ELF-1 (cell line): ENCODE results near the gene LRTM2.

Source experiments
- DNase-seq: peaks from one replicate; pipeline ENCODE4 v3.0.0-alpha.2; 2016; ENCODE audit warnings: low read depth, low spot score

The LRTM2 gene

DNA sequence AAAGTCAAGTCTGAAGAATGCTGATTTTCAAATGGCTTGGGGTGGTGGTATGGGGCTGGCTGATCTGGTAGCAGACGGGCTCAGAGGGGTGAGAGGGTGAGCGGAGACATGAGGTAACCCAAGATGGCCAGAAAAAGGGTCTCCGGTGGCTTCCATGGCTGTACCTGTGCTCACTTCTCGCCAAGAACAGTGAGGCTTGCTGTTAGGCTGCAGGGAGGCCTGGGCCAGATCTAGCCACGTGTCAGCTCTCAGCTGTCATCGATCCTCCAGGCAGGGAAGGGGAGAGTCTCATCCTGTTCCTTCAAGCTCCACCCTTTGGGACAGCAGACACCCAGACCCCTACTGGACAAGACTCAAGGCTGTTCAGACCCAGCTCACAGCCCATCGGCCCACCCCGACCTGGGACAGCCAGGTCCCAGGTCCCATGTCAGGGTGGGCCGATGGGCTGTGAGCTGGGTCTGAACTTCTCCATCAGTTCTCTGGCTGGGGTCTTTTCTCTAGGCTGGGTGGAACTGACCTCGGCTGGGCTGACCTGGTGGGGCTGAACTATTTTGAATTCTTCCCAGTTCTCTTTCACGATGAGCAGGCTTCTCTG is 9.0 kb downstream of the LRTM2 start:
- DNase-seq: no peak

DNA sequence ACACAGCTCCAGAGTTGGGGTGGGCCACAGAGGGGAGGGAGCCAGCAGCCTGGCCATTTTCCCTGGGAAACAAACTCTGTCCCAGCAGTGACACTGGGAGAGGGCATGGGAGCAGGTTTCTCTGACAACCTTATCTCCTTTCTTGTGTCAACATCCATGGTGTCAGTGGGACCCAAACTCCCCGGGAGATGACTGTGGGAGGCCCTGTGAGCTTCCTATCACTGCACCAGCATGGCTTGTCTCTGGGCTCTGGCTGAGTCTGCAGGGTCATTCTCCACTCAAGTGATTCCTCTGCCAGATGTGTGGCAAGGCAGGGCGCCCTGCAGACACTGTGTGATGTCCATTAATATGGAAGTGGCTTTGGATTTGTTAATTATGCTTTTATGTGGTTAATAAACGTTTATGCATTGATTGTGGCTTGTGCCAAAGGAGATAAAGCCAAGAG is 10.1 kb downstream of the LRTM2 start:
- DNase-seq: no peak

DNA sequence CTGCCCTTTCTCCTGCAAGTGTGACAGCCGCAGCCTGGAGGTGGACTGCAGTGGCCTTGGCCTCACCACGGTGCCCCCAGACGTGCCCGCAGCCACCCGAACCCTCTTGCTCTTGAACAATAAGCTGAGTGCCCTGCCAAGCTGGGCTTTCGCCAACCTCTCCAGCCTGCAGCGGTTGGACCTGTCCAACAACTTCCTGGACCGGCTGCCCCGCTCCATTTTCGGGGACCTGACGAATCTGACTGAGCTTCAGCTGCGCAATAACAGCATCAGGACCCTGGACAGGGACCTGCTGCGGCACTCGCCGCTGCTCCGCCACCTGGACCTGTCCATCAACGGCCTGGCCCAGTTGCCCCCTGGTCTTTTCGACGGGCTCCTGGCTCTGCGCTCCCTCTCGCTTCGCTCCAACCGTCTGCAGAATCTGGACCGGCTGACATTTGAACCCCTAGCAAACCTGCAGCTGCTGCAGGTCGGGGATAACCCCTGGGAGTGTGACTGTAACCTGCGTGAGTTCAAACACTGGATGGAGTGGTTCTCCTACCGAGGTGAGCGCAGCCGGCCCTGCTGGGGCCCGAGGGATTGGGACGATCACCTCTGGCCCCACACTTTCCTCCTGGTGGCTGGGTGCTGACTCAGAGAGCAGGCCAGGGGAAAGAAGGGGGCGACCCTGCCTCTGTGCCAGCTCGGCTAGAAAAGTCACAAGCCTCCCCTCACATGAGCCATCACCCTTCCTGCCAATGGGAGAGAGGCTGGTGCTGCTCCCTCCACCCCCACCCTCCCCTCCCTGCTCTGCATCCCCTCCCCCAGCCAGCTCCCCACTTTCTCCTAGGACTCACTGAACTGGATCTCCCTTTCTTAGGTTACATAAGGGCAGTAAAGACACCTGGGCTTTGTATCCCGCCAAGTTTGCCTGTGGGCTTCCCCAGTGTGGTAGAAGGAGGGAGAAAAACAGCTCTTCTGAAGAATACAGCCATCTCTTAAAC is 10.9 kb downstream of the LRTM2 start:
- DNase-seq: peak; percentile 92

DNA sequence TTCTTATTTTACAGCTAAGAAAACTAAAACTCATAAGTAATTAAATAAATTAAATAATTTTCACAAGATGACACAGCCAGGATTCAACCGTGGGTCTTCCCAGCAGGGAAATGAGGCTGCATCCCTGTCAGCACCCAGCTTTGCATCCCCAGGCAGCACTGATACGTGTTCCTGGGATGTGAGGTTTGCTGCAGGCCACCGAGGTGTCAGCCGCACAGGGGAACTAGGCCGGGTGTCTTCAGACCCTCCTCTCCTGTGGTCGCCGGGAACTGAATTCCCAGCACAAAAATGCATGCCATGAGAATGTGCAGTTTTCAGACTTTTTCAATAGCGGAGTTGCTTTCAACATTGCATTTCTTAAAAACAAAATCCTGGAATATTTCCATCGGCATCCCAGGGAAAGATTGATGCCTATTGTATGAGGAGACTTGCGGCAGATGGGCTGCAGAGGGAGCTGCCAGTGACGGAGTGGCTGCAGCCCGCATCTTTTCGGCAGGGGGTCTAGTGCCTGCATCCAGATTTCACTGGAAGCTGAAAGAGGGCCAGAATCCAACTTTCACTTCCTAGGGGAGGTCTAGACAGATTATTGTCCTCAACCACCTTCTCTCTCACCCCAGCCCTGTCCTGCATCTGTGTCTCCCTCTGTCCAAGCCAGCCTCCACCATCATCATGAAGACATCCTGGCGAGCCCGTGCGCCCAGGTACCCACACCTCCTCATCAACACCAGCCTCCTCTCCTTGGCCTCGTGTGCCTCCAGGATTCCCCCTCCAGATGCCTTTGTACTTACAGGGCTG is 12.6 kb downstream of the LRTM2 start:
- no peak for DNase-seq

DNA sequence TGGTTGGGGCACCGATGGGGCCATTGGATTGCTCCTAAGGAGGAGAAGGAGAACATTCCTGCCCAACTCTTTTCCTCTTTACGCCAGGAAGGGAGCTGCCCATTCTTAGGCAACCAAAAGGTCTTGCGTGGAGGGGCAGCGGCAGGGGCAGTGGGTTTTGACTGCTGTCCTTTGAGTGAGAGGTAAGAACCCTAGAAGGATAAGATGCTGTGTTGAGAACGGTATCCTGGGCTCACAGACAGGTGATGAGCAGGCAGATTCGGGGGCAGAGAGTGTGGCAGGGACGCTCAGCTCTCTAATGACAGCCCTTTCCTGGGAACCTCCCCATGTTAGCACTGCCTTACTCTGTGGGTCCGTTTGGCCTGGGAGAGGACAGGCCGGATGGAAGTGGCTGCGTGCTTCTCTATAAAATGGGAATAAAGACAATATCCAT is 13.2 kb downstream of the LRTM2 start:
- DNase-seq: no peak

DNA sequence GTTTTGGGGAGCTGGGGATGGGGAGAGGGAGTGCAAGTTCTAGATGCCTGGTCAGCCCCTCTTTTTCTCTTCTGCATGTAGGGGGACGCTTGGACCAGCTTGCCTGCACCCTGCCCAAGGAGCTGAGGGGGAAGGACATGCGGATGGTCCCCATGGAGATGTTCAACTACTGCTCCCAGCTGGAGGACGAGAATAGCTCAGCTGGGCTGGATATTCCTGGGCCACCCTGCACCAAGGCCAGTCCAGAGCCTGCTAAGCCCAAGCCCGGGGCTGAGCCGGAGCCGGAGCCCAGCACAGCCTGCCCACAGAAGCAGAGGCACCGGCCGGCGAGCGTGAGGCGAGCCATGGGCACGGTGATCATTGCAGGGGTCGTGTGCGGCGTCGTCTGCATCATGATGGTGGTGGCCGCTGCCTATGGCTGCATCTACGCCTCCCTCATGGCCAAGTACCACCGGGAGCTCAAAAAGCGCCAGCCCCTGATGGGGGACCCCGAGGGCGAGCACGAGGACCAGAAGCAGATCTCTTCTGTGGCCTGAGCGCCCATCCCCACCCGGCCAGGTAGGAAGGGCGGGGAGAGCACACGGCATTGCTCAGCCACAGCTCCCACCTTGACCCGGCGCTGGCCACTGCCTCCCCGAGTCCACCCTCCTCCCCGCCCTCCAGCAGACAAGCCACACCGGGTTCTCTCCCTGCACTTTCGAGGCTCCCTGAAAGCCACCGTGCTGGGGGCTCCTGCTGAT is 14.0 kb downstream of the LRTM2 start:
- DNase-seq: no peak

DNA sequence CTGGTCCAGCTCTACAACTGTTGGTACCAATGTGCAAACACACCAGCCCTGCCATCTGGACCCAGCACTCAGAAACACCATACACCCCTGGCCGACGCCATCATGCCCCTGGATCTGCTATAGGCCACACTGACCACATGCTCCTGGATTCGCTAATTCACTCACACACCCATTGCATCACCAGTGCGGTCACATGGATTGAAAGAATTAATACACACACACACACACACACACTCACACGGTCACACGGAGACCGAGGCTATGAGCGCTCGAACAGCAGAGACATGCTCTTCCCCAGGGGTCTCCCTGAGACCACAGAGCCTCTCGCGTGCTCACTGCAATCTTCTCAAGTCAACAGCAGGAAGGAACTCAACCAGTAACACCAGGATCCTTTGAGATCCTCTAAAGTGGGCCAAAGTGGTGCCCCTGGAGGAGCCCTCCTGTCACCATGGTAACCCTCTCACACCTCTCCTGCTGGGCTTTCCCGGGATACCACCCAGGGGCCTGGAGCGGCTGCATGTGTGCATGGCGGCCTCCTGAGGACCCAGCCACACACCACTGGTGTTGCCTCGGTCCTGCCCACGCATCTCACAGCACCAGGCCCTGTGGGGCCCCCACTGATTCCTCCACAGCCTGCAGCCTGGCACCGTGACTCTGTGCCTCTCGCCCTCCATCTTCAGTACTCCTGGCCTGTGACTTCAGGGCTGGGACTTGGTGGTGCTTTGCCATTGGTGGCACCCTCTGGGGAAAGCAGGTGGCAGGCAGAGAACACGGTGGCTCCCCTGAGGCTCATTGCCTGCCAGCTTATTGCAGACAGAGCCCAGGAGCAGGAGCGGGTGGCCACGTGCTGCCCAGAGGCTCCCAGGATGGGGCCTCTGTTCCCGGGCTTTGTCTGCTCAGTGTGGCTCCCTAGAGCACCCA is 15.1 kb downstream of the LRTM2 start:
- DNase-seq: no peak

DNA sequence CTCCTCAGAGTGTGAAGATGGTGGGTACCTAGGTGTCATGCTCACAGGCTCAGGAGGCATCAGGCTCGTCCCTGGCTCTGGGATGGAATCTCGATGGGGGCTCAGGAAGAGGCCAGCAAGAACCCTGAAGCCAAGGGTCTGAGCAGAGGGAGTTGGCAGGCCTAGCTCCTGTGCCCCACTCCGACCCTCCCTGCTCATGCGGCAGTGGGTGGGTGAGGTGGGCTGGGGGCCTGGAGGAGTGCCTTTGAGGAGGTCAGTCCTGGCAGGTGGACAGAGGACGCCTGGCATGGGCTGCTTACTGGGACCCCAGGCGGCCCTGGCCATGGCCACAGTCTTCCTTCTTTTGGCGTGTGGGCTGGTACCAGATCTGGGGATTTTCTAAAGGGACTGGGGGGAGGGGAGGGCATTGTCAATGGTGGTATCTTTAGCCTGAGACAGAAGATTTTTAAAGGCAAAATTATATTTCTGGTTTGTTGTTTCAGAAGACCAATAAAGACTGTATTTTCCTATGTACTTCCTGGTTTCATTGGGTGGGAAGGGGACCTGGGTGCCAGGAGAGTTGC is 16.0 kb downstream of the LRTM2 start:
- DNase-seq: no peak

DNA sequence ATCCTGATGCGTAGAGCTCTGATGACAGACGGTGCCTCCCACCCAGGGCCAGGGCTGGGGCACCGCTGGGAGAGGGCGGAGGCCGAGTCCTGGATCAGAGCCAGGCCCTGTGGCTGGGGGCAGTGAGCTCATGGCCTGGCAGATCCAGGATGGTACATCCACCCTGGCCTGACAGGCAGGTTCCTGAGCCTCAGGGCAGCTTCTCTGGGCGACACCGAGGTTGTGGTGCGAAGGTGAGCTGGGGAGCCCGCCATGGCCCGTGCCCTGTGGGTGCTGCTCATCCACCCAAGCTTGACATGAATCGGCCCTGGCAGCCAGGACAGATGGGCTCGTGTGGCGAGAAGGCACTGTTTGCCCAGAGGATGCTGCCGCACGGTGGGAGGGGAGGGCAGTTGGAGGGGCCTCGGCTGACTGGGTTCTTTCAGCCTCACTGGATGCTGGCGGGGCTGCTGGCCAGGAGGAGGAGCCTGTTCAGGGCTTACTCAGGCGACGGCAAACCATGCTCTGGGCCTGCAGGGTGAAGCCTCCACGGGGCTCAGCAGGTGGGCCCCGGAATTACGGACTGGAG is 16.6 kb downstream of the LRTM2 start:
- peak; percentile 30 for DNase-seq

DNA sequence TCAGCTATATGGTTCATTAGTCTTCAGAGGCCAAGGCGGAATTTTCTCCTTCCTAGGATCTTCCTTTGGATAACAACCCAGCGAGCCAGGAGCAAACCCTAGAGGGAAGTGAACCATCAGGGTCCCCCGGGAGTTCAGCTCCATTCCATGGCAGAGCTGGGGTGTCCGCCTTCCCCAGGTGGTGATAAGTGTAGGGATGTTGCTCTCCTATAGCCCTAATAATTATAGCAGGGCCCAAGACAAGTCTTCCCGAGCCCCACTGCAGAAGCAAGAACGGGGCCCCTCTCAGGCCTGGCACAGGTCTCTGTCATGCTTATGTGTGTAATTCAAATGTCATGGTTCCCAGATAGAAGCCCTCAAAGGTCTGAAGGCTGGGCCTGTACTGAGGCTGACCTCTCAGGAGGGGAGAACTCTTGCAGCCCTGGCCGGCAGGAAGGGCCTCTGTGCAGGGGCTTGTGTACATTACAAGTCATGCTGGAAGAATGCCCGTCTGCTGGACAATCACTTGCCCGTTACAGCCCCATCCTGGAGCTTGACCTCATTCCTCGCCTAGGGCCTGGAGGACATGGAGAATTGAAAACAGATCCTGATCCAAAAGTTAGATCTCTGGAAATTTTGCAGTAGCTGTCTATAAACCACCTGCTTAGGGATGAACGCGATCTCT is 17.3 kb downstream of the LRTM2 start:
- peak; percentile 30 for DNase-seq

DNA sequence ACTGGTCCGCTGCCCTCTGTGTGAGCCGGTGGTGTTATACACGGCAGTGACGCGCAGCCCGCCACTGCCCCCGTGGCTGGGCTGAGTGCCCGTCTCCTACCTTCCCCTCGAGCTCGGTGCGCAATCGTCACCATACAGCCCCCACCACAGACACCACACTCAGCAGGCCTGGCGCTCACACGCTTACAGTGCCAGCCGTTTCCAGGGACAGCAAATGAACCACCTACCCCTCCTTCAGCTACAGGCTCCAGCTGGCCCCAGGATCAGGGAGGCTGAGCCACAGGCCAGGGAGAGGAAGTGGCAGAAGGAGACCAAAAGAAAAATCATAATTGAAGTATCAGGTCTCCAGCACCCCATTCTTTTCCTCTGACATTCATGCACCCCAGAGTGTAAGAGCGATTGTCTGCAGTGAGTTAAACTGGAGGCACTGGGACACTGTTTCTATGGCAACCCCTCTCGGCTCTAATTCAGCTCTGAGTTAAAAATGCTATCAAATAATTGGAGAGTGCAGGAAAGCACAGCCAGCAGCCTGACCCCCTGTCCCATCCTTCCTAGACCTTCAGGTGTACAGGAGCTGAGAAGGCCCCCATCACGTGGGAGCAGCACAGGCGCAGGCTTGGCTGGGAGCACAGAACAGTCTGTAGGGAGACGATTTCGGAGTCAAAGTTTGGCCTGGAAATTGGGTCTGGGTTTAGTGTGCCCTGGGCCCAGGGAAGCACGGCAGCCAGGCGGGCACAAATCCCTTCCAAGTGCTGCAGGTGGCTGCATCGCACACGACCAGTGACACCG is 18.0 kb downstream of the LRTM2 start:
- no peak for DNase-seq

DNA sequence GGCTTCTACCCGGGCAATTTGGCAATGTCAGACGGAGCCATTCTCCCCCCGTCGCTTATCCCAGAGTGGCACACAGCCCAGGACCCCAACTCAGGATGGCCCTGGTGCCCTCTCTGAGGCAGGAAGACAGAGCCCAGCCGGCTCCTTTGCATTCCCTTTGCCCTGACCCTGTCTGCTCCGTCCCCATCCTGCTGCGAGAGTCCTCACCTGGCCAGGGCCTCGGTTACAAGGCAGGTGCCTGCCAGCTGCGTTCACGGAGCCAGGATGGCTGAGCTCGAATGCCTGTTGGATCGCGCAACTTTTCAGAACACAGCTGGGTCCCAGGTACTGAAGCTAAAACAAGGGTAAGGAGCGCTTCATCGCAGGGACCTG is 18.6 kb downstream of the LRTM2 start:
- DNase-seq: no peak

DNA sequence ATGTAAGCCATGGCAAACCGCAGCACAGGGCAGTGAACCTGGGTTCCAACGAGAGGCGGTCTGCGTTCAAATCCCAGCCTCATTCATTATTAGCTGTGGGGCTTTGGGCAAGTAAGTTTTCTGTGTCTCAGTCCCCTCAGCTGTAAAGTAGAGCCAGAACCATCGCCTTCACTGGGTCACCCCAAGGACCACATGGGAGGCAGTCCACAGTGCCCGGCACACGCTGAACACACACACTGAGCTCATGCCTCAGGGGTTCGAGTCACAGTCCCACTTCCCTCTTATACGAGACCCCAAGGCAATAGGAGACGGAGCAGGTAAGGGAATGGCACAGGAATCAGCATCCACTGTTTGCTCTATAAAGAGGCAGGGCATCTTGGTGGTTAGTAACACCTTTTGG is 19.1 kb downstream of the LRTM2 start:
- DNase-seq: no peak

DNA sequence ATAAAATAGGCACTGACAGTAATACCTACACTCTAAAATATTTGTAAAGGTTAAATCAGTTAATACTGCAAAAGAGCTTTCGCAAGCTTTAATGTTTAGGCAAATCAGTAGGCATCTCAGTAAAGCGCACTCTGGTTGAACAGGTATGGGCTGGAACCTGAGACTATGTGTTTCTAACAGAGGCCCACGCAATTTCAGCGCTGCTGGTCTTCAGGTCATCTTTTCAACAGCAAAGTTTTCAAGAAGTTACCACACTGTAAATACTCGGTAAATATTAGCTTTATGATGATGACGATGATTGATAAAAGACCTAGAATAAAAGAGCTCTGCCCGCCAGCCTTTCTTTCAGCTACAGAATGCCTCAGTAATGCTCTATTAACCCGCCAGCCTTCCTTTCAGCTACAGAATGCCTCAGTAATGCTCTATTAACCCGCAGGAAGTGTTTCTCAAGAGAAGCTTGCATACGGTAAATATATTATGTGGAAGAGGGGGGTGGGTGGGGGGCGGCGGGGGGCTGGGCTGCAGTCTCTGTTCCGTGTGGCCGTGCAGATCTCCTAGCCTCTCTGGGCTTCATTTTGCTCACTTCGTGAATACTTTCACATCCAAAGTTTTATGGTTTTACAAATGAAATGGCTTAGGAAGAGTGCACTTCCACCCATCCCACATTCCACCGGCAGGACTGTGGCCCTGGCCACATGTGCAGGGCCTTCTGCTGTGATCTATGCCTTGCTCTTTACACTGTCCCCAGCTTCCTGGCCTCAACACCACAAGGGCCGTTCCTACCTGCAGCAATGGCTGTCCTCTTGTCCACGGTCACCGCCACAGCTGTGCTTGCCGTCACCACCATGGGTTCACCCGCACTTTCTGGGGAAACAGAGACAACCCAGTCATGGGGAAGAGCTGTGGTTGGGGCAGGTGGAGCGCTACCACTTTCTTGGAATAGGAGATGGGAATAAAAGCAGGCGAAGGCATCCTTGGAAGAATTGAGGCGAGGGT is 19.9 kb downstream of the LRTM2 start:
- no peak for DNase-seq

DNA sequence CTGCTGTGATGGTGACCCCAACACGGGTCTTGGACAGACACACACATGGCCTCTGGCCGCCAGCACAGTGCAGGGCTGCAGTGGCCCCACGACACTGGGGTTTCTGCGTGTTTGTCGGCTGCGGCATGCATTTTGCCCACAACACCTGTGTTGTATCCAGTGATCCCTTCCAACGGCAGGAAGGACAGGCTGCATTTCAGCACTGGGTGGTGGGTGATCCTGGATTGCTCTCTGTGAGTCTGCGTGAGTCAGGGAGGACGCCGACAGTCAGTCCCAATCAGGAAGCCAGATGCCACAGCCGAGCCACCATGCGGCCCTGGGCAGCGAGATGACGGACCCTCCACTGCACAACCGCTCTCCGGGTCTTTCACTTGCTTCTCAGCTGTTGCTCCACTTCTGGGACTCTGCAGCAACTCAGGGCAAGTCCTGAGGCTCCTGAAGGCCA is 20.6 kb downstream of the LRTM2 start:
- no peak for DNase-seq

DNA sequence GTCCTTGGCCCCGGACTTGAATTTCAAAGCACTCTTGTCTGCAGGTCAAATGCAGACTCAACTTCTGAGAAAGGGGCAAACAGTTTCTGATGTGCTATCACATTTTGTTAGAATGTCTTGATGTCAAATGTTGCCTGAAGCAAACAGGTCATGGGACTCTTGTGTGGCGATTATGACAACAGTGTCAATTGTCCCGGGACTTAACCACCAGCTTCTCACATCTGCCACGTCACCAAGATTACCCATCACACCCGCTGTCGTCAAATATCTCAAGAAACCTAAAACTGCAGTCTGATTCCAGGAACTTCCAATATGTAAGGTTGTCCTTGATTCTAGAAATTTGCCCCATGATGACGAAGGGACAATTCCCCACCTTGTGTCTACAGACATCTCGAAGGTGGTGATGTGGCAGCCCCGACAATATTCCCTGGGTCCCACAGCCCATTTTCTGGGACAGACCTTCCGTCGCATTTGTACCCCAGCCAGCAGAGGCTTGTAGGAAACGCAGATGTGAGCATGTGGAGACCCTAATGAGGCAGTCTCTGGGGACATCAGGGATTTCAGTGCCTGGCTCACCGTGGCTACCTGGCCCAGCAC is 21.3 kb downstream of the LRTM2 start:
- no peak for DNase-seq
